GM21515 (cell line): ENCODE measurements around the gene ZNF628.
"Not testable (repeated sequence)": the region's sequence is repeated elsewhere in the genome, so short reads cannot be mapped to it uniquely, and the experiment has no call there.

Source experiments
- ATAC-seq: cut with Tn5 transposase; IDR thresholded peaks from one replicate; pipeline ENCODE4 v1.9.1; 2021; ENCODE audit not compliant: unreplicated experiment

ZNF628 gene

DNA sequence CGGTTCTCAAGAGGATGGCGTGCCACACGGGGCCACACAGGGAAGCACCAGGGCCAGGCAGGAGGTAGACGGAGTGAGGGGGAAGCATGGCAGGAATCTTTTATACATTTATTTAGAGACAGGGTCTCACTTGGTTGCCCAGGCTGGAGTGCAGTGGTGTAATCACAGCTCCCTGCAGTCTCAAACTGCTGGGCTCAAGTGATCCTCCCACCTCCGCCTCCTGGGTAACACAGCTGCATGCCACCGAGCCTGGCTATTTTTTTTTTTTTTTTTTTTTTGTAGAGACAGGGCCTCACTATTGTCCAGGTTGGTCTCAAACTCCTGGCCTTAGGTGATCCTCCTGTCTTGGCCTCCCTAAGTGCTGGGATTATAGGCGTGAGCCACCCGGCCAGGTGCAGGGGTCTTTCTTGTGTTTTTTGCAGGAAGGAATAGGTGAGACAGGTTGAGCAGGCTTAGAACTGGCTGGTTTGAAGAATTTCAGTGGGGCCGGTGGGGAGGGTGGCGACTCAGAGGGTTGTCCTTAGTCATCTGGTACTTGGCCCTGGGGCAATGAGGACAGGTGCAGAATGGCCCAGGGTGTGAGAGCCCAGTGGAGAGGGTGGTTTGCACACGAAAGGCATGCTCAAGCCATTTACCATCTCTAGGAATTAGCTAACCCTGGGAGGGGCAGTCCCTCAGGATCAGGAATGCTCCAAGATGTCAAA lies 19.4 kb downstream of the ZNF628 start:
- no peak for ATAC-seq

GRCh38 chr19:55496820-55497219 lies 20.4 kb downstream of the ZNF628 start:
- ATAC-seq = not testable (repeated sequence)

DNA sequence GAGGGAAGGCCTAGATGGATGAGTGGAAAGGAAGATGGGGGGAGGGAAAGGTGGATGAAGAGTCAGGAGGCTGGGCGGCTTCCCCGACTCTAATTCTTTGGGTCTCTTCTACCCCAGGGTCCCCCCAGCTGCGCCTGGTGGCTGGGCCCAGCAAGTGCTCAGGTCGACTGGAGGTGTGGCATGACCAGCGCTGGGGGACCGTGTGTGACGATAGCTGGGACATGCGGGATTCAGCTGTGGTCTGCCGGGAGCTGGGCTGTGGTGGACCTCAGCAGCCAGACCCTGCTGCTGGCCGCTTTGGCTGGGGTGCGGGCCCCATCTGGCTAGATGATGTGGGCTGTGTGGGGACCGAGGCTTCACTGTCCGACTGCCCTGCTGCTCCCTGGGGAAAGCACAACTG lies 21.3 kb downstream of the ZNF628 start:
- no peak for ATAC-seq

GRCh38 chr19:55498246-55498840 lies 21.9 kb downstream of the ZNF628 start:
- no peak for ATAC-seq

- ATAC-seq = no peak
Observed at GRCh38 chr19:55500368-55500952, 24.0 kb downstream of the ZNF628 start.

- no peak for ATAC-seq
Observed at GRCh38 chr19:55502197-55502952, 26.0 kb downstream of the ZNF628 start.

GRCh38 chr19:55503157-55503501 lies 26.7 kb downstream of the ZNF628 start:
- ATAC-seq = no peak

DNA sequence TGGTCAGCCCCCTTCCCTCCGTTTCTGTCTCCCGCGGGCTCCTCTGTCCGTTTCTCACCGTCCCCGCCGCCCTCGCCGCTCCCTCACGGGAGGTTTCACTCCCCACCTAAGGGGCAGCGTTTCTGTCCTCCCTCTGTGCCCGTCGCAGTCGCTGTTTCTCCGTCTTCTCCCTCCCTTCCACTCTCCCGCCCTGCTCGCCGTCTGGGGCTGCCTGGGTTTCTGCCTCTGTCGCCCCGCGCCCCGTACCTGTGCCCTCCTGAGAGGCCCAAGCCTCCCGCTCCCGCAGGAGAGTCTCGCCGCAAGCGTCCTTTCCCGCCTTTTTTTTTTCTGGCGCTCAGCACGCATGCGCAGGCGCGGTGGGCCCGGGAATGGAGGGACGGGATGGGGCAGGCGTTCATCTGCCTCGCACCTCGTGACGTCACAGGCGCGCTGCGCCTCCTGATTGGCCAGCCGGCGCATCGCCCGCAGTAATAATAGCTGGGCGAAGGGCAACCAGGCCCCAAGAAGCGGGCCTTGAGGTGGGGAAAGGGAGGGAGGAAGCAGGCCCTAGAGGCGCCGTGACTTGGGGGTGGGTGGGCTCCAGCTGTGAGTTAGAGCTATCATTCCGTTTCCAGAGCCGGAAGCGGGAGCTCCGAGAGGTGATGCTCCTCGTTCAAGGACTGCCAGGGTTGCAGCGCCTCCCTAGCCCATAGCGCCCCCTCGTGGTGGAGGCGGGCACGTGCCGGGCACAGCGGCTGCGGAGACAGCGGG lies 27.3 kb downstream of the ZNF628 start:
- peak; percentile 92 for ATAC-seq

- peak; percentile 8 for ATAC-seq
Observed at GRCh38 chr19:55504252-55504603, 27.8 kb downstream of the ZNF628 start.

DNA sequence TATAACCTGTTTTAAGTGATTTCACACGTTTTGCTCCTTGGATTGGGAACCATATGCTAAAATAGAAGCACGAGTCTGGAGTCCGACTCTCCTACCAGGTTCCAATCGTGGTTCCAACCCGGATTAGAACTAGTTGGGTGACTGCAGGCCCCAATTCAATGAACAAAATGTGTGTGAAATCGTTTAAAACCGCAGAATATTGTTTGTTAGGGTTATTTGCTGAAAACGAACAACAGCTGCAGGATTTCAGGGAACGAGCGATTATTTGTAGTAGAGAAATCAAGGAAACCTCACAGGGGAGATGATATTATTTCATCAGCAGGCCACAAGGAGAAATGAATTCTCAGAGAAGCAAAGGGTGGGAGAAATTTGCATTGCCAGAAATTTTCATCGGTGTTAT lies 28.6 kb downstream of the ZNF628 start:
- ATAC-seq = no peak

DNA sequence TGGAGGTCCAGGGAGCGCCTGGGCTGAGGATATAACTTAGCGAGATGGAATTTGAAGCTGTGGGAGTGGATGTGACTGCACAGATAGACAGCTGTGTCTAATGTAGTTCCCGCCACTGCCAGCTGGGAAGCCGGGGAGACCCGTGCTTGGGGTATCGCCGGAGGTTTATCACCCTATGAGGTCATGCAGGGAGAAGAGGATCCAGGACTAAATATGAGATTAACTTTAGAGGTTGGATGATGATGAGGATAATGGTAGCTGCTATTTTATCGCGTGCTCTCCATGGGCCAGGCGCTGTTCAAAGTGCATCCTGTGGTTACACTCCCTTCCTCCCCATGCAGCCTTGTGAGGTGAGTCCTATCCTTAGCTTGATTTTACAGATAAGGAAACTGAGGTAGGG lies 31.7 kb downstream of the ZNF628 start:
- no peak for ATAC-seq

DNA sequence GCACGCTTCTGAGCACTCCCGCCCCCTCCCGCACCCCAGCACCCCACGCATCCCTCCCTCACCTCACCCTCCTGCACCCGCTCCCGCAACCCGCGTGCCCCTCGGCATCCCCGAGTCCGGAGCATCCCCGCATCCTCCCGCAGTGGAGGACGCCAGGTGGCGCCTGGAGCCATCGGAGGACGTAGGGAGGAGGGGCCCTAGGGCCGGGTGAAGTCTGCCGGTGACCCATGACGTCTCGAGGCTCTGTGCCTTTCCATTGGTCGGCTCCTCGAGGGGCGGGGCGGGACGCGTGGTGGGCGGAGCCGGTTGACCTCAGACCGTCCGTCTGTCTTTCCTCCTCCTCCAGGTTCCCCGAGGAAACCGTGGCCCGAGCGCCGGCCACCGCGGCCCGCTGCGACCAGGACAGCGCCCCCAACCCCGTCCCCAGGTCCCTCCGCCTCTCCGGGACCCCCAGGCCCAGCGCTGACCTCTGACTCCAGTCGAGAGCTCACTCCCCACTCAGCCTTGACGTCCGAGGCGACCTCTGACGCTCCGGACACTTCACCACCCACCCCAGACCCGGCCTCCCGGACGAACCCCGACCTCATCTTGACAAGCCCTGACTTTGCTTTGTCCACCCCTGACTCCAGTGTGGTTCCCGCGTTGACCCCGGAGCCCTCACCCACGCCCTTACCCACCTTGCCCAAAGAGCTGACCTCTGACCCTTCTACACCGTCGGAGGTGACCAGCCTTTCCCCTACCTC lies 40.6 kb downstream of the ZNF628 start:
- peak; percentile 99 for ATAC-seq

- no peak for ATAC-seq
Observed at GRCh38 chr19:55519451-55520311, 43.3 kb downstream of the ZNF628 start.

GRCh38 chr19:55520691-55521292 lies 44.4 kb downstream of the ZNF628 start:
- ATAC-seq = no peak

DNA sequence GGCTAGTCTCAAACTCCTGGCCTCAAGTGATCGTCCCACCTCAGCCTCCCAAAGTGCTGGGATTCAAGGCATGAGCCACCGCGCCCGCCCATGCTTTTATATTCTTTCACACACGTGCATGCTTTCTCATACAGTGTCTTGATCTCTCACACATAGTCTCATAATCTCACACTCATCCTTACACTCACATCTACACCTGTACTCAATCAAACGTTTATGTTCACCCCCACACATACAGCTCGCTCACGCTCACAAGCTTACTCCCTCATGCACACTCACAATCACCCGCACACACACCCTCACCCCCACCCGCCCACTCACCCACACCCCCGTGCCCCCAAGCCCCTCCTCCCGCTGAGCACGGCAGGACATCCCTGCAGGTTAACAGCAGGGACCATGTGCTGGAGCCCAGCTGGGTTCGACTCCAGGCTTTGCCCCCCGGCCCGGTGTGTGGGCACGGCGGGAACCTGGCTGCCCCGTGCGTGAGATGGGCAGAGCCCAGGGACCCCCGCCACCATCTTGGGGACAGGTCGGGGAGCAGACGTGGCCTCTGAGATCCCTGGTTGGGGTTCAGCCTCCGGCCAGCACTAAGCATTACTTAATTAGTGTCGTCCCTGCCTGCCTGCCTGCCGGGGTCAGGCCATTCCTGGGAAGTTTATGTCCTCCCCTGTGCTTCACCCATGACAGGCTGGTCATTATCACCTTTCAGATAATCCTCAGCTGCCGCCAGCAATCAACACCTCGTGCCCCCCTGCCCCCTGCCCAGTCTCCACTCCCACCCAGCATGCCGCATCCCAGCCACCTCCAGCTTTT lies 49.1 kb downstream of the ZNF628 start:
- no peak for ATAC-seq

- ATAC-seq = no peak
Observed at GRCh38 chr19:55526216-55527196, 50.1 kb downstream of the ZNF628 start.
